AG04450 (cell line): ENCODE measurements around the gene ABCC3. TPM values are rescaled to one million over a fixed set of nuclear protein-coding genes. Genes with fewer than 3 reads are reported as not detected.

Source experiments
- CTCF ChIA-PET: fragments of 300-600, 350-600 bp; formaldehyde crosslinking; extraction: SDS; loops from one replicate; lab custom pipeline; 2022; ENCODE audit warnings: antibody characterized with exemption, inconsistent platforms; lab: Charles Lee
- POLR2A ChIA-PET: fragments of 350-600 bp; formaldehyde crosslinking; extraction: SDS; loops from one replicate; lab custom pipeline; 2021; ENCODE audit warnings: antibody characterized with exemption, inconsistent platforms; lab: Yijun Ruan, JAX
- DNase-seq: peaks from one replicate; pipeline ENCODE4 v3.0.0-alpha.2; 2011; ENCODE audit warnings: low read depth, low spot score
- H3K27ac ChIP-seq: one replicate; pipeline ENCODE4 v1.5.1; 2012; ENCODE audit warnings: low read depth, low read length, control low read depth
- H3K27me3 ChIP-seq: one replicate; pipeline ENCODE4 v1.6.0; 2012; ENCODE audit warnings: low read length; ENCODE audit not compliant: control insufficient read depth, insufficient read depth
- H3K4me3 ChIP-seq: 2 replicates; pipeline ENCODE4 v1.5.1; 2011; ENCODE audit warnings: mild to moderate bottlenecking, low read depth, low read length, control low read depth
- H3K9me3 ChIP-seq: 2 replicates; pipeline ENCODE4 v1.5.1; 2012; ENCODE audit warnings: low read length; ENCODE audit not compliant: control insufficient read depth, insufficient read depth
- CTCF ChIP-seq: IDR thresholded peaks from 2 replicates; pipeline ENCODE4 v1.5.1; 2011; ENCODE audit warnings: low read depth, low read length, control low read depth, inconsistent platforms
- polyA plus RNA-seq: library from polyadenylated mRNA; depleted of rRNA; stranded (reverse); fragments of >200 nt; gene quantifications from 2 replicates; pipeline ENCODE4 v1.2.3, GENCODE V29; 2011

The ABCC3 gene
- polyA plus RNA-seq, 1 experiment, result 21.7 TPM

DNA sequence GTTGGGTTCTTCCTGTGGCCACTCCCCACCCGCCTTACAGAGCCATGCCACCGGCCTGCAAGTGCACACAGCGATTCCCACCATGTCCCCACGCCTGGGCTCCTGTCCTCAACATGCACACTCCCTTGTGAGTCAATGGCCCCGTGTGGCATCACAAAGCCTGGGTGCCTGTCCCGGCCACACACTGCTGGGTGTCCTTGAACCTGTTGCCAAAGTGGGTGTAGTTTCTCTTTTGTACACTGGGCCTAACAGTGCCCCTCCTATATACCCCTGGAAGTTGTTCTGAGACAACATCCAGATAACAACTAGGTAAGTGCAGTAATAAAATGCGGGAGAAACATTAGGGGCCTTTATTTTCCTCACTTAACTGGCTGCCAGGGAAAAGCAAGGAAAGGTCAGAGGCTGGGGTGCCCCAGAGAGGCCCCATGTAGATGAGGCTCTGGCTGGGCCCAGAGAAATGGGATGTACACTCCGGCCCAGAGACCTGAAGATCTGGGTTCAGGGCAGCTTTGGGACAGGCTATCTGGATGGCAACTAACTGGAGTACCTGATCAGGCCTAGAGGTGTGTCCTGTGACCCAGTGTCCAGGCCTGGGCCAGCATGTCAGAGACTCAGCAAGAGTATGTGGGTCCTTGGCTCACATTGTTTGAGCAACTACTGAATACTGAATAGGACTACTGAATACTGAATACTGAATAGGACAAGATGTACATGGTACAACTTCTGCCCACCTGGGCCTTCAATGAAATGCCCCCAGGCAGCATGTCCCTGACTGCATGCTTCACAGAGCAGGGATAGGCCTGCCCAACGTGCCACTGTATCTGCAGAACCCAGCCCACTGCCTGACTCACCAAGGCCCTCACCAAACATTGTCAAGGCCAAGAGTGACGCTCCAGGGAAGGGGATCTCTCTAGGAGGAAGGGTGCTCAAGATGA is 8.3 kb downstream of the ABCC3 start:
- POLR2A ChIA-PET, result no interaction called here
- CTCF ChIA-PET, result no interaction called here

GRCh38 chr17:50645748-50646682 is 11.3 kb downstream of the ABCC3 start:
- ChIA-PET POLR2A (interaction anchor here (1.2 kb wide), 1 partner anchor 8 kb away, joined by 3 read pairs; no protein-coding TSS in a partner anchor), CTCF (interaction anchor here (0.7 to 1.0 kb wide), 2 partner anchors 16 to 48 kb away, joined by 3 read pairs; no protein-coding TSS in a partner anchor)
- TF ChIP-seq CTCF, result no peak

More for the DNA sequence above, 8.3 kb downstream of the ABCC3 start:
- no peak for TF ChIP-seq CTCF
- Histone ChIP-seq H3K4me3 (no peak overlapping the region), H3K27me3 (no peaks in the 10 kb centered on the region), H3K27ac (no peak overlapping the region), H3K9me3 (no peaks in the 10 kb centered on the region)
- DNase-seq, result no peak

DNA sequence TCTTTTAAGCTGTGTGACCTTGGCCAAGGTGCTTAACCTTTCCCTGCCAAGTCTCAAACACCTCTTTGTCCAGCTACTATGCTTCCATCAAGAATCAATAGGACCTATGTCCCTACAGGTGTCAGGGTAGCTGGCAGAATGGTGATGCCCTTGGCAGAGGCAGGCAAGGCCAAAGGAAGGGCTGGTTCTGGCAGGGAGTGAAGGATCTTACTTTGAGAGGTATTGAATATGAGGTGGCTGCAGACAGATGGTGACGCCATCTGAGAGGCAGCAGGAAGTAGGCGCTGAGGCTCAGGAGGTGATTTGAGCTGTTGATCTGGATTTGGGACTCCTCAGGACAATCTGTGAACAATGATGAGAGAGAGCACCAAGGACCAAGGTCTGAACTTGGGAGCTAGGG is 12.5 kb downstream of the ABCC3 start:
- no peak overlapping the region for H3K4me3 ChIP-seq
- CTCF ChIA-PET, result interaction anchor here (1.0 to 1.4 kb wide), 2 partner anchors 17 to 21 kb away, joined by 3 to 5 read pairs; no protein-coding TSS in a partner anchor
- no peaks in the 10 kb centered on the region for H3K27me3 ChIP-seq
- H3K9me3 ChIP-seq, result peaks cover 8% of the 10 kb centered on the region
- TF ChIP-seq CTCF, result no peak
- no peak overlapping the region for H3K27ac ChIP-seq
- POLR2A ChIA-PET, result interaction anchor here (1.2 kb wide), 1 partner anchor 9 kb away, joined by 3 read pairs; no protein-coding TSS in a partner anchor
- no peak for DNase-seq

More at GRCh38 chr17:50645748-50646682, 11.3 kb downstream of the ABCC3 start:
- H3K9me3 ChIP-seq, result peaks cover 8% of the 10 kb centered on the region
- H3K4me3 ChIP-seq, result no peak overlapping the region
- no peak for DNase-seq
- no peaks in the 10 kb centered on the region for H3K27me3 ChIP-seq
- no peak overlapping the region for H3K27ac ChIP-seq

GRCh38 chr17:50649042-50649908 is 14.6 kb downstream of the ABCC3 start:
- POLR2A ChIA-PET, result interaction anchor here (0.7 kb wide), 1 partner anchor 13 kb away, joined by 4 read pairs; no protein-coding TSS in a partner anchor

More at GRCh38 chr17:50649042-50649908, 14.6 kb downstream of the ABCC3 start:
- no peak overlapping the region for H3K4me3 ChIP-seq
- no peak overlapping the region for H3K27ac ChIP-seq
- CTCF ChIA-PET, result interaction anchor here (1.4 to 2.9 kb wide), 2 partner anchors 23 to 99 kb away, joined by 4 to 8 read pairs; no protein-coding TSS in a partner anchor
- DNase-seq, result peak; percentile 34
- no peak for TF ChIP-seq CTCF
- H3K9me3 ChIP-seq, result peaks cover 8% of the 10 kb centered on the region
- H3K27me3 ChIP-seq, result no peaks in the 10 kb centered on the region
